ENCODE measurements around the gene MTMR3.

DNA sequence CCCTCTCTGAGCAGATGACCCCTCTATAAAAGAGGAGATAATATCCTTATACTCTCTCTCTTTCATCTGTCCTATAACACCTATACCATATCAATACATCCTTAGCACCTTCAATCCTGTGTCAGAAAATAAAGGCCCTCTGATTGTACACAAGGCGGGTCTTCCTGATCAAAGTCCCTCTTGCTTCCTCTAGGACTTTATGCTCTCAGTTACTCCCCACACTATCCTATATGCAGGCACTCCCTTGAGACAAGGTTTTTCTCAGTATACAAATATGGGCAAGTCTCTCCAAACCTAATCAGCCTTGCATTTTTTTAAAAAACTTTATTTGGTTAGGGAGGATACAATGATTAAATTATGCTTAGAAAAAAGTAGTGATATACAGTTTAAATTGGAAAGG is 180.0 kb downstream of the MTMR3 start:
- TF ChIP-seq, protein P1, sequence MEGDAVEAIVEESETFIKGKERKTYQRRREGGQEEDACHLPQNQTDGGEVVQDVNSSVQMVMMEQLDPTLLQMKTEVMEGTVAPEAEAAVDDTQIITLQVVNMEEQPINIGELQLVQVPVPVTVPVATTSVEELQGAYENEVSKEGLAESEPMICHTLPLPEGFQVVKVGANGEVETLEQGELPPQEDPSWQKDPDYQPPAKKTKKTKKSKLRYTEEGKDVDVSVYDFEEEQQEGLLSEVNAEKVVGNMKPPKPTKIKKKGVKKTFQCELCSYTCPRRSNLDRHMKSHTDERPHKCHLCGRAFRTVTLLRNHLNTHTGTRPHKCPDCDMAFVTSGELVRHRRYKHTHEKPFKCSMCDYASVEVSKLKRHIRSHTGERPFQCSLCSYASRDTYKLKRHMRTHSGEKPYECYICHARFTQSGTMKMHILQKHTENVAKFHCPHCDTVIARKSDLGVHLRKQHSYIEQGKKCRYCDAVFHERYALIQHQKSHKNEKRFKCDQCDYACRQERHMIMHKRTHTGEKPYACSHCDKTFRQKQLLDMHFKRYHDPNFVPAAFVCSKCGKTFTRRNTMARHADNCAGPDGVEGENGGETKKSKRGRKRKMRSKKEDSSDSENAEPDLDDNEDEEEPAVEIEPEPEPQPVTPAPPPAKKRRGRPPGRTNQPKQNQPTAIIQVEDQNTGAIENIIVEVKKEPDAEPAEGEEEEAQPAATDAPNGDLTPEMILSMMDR (IDR thresholded peaks at IDR 0.05 in 4 of 5, conservative IDR thresholded peaks at IDR 0.05 in 1 of 5) = no peak
- TF ChIP-seq POLR2A (IDR thresholded peaks at IDR 0.05) = no peak

Measured in gastrocnemius medialis (tissue), 4 donors.